Pons (tissue), 1 donor: ENCODE results near the gene BCAR3.
"Not testable (repeated sequence)": the region's sequence is repeated elsewhere in the genome, so short reads cannot be mapped to it uniquely, and the experiment has no call there.

ENCODE experiments used
- DNase-seq: peaks from one replicate; pipeline ENCODE4 v3.0.0-alpha.2; 2016; ENCODE audit warnings: low spot score

The BCAR3 gene

GRCh38 chr1:93668951-93669350, 12.7 kb downstream of the BCAR3 start:
- DNase-seq: no peak

GRCh38 chr1:93668121-93668520, 13.5 kb downstream of the BCAR3 start:
- no peak for DNase-seq

- no peak for DNase-seq
Measured at GRCh38 chr1:93667642-93668041, 14.0 kb downstream of the BCAR3 start.

- DNase-seq: no peak
Measured at GRCh38 chr1:93666613-93667384, 14.8 kb downstream of the BCAR3 start.

- DNase-seq: no peak
Measured at GRCh38 chr1:93665015-93665414, 16.6 kb downstream of the BCAR3 start.

- DNase-seq: no peak
Measured at GRCh38 chr1:93663208-93663614, 18.4 kb downstream of the BCAR3 start.

GRCh38 chr1:93662481-93663207, 19.0 kb downstream of the BCAR3 start:
- DNase-seq: no peak

GRCh38 chr1:93661829-93662474, 19.7 kb downstream of the BCAR3 start:
- no peak for DNase-seq

GRCh38 chr1:93661341-93661740, 20.3 kb downstream of the BCAR3 start:
- not testable (repeated sequence) for DNase-seq

GRCh38 chr1:93659822-93660503, 21.7 kb downstream of the BCAR3 start:
- no peak for DNase-seq

- no peak for DNase-seq
Measured at GRCh38 chr1:93658188-93658587, 23.4 kb downstream of the BCAR3 start.

GRCh38 chr1:93656491-93656890, 25.1 kb downstream of the BCAR3 start:
- DNase-seq: no peak

- DNase-seq: no peak
Measured at GRCh38 chr1:93653656-93654055, 28.0 kb downstream of the BCAR3 start.

GRCh38 chr1:93652323-93652949, 29.2 kb downstream of the BCAR3 start:
- no peak for DNase-seq

- DNase-seq: no peak
Measured at GRCh38 chr1:93651695-93652094, 29.9 kb downstream of the BCAR3 start.

GRCh38 chr1:93650159-93650558, 31.5 kb downstream of the BCAR3 start:
- not testable (repeated sequence) for DNase-seq

GRCh38 chr1:93649231-93649630, 32.4 kb downstream of the BCAR3 start:
- DNase-seq: no peak

- no peak for DNase-seq
Measured at GRCh38 chr1:93648656-93649055, 33.0 kb downstream of the BCAR3 start.

- no peak for DNase-seq
Measured at GRCh38 chr1:93641527-93641926, 40.1 kb downstream of the BCAR3 start.

GRCh38 chr1:93640656-93641440, 40.8 kb downstream of the BCAR3 start:
- no peak for DNase-seq

- DNase-seq: no peak
Measured at GRCh38 chr1:93638981-93639380, 42.7 kb downstream of the BCAR3 start.
